Type B pancreatic cell (in vitro differentiated cells): Measurements from ENCODE around the gene VPS13D. TPM values are rescaled to one million over a fixed set of nuclear protein-coding genes. Genes with fewer than 3 reads are reported as not detected.

Experiments
- DNase-seq: peaks from one replicate; pipeline ENCODE4 v3.0.0; 2021; ENCODE audit warnings: mixed read lengths; ENCODE audit not compliant: unreplicated experiment; ENCODE audit errors: extremely low spot score
- H3K27ac Mint-ChIP-seq: 2 replicates; pipeline ENCODE4 v1.8.0; 2021; ENCODE audit warnings: mild to moderate bottlenecking, mixed read lengths
- H3K27me3 Mint-ChIP-seq: 2 replicates; pipeline ENCODE4 v1.8.0; 2021; ENCODE audit warnings: mixed read lengths
- H3K36me3 Mint-ChIP-seq: 2 replicates; pipeline ENCODE4 v1.8.0; 2021; ENCODE audit warnings: mixed read lengths
- H3K4me1 Mint-ChIP-seq: one replicate; pipeline ENCODE4 v1.8.0; 2021; ENCODE audit warnings: mixed read lengths; ENCODE audit not compliant: unreplicated experiment
- H3K4me3 Mint-ChIP-seq: 2 replicates; pipeline ENCODE4 v1.8.0; 2021; ENCODE audit warnings: mild to moderate bottlenecking, mixed read lengths
- H3K9me3 Mint-ChIP-seq: 2 replicates; pipeline ENCODE4 v1.8.0; 2021; ENCODE audit warnings: mixed read lengths
- CTCF ChIP-seq: fragments of 200-600 bp; sonication (generic); conservative IDR thresholded peaks from 2 replicates; pipeline ENCODE4 v1.5.0; 2021; ENCODE audit warnings: antibody characterized with exemption, mild to moderate bottlenecking
- long read RNA-seq: library from polyadenylated mRNA; unstranded; transcript quantifications from one replicate; pipeline ENCODE4 v2.0.0, GENCODE V29; 2020
- total RNA-seq: library from RNA; stranded (reverse); gene quantifications from 2 replicates; pipeline ENCODE4 v1.2.1, GENCODE V29; 2021; ENCODE audit warnings: low replicate concordance

Gene VPS13D
- 43.4 and 49.0 TPM in 2 replicates for total RNA-seq
- long read RNA-seq, partial matches to known transcripts: 29 of 56 reads
- long read RNA-seq, other reads (novel, unspliced or antisense): 27 of 56 reads

GRCh38 chr1:12229835-12230548 is at the start of gene VPS13D:
Gene VPS13D (plus strand): TSS chr1:12230030. CDS start chr1:12234267, 4,237 bp downstream.
- Mint-ChIP-seq H3K4me3 (peak within 1 kb of the TSS; percentile 87), H3K27ac (peak within 1 kb of the TSS; percentile 63), H3K36me3 (no peaks in the 10 kb centered on the region), H3K9me3 (no peaks in the 10 kb centered on the region), H3K4me1 (peaks cover 4% of the 10 kb centered on the region), H3K27me3 (peaks cover 7% of the 10 kb centered on the region)
- peak; percentile 98 for TF ChIP-seq CTCF
- peak; percentile 90 for DNase-seq

- no peak for TF ChIP-seq CTCF
- no peak overlapping the region for H3K27ac Mint-ChIP-seq
- H3K4me3 Mint-ChIP-seq: no peak overlapping the region
- no peaks in the 10 kb centered on the region for H3K9me3 Mint-ChIP-seq
- peaks cover 8% of the 10 kb centered on the region for H3K27me3 Mint-ChIP-seq
- no peak for DNase-seq
- H3K36me3 Mint-ChIP-seq: no peaks in the 10 kb centered on the region
- H3K4me1 Mint-ChIP-seq: peaks cover 23% of the 10 kb centered on the region
Measured at GRCh38 chr1:12180315-12180714, 49.5 kb upstream of the VPS13D start.

- H3K27ac Mint-ChIP-seq: no peak overlapping the region
- H3K36me3 Mint-ChIP-seq: no peaks in the 10 kb centered on the region
- H3K9me3 Mint-ChIP-seq: no peaks in the 10 kb centered on the region
- peaks cover 8% of the 10 kb centered on the region for H3K27me3 Mint-ChIP-seq
- no peak for TF ChIP-seq CTCF
- no peak overlapping the region for H3K4me3 Mint-ChIP-seq
- H3K4me1 Mint-ChIP-seq: peaks cover 18% of the 10 kb centered on the region
- DNase-seq: no peak
Measured at GRCh38 chr1:12180903-12181302, 48.9 kb upstream of the VPS13D start.

- no peaks in the 10 kb centered on the region for H3K36me3 Mint-ChIP-seq
- no peak for TF ChIP-seq CTCF
- H3K4me1 Mint-ChIP-seq: peaks cover 18% of the 10 kb centered on the region
- no peak overlapping the region for H3K27ac Mint-ChIP-seq
- H3K9me3 Mint-ChIP-seq: no peaks in the 10 kb centered on the region
- peaks cover 8% of the 10 kb centered on the region for H3K27me3 Mint-ChIP-seq
- H3K4me3 Mint-ChIP-seq: no peak overlapping the region
- DNase-seq: no peak
Measured at GRCh38 chr1:12181568-12181967, 48.3 kb upstream of the VPS13D start.

- Mint-ChIP-seq H3K36me3 (no peaks in the 10 kb centered on the region), H3K4me3 (no peak overlapping the region), H3K4me1 (peaks cover 18% of the 10 kb centered on the region), H3K27me3 (peaks cover 8% of the 10 kb centered on the region), H3K9me3 (no peaks in the 10 kb centered on the region), H3K27ac (peak overlapping the region; percentile 6)
- DNase-seq: no peak
- no peak for TF ChIP-seq CTCF
Measured at GRCh38 chr1:12182410-12182984, 47.3 kb upstream of the VPS13D start.
